ENCODE measurements around the gene ZNF175.

DNA sequence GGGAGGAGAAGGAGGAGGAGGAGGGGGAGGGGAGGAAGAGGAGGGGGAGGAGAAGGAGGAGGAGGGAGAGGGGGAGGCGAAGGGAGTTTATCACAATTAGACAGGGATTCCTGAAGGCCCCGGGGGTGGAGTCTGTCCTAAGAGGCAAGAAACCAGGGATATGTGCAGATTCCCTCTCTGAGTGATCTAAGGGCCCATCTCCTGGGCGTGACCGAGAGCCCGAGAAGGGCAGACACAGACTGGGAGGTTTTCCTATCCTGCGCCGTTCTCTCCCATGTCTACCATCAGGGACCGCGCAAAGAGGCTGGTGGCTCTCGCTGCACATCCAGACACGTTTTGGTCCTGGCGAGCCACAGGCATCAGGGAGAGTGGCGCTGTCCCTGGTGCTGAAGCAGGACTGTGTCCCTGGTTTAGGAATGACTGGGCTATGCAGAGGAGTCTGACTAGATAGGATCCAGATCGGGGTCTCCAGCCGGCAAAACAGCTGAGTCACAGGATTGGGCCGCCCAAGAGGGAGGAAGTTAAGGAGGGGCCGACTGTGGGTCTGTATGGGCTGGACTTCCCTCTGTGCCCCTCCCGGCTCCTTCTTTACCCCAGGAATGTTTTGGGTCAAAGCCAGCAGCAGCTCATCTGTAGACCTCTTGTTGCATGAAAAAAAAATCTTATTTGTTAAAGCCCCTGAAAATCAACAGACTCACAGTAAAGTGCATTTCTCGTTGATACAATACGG, 17.9 kb upstream of the ZNF175 start:
- TF ChIP-seq FOXM1 (IDR thresholded peaks at IDR 0.05; ENCODE audit: borderline replicate concordance) (no peak), ARNT (IDR thresholded peaks at IDR 0.05) (no peak), SUZ12 (IDR thresholded peaks at IDR 0.05) (no peak), FOXA1 (IDR thresholded peaks at IDR 0.05) (no peak), L3MBTL2 (conservative IDR thresholded peaks at IDR 0.05) (no peak), CTBP1 (IDR thresholded peaks at IDR 0.05; ENCODE audit: borderline replicate concordance) (no peak), SP1 (IDR thresholded peaks at IDR 0.05) (no peak), BHLHE40 (IDR thresholded peaks at IDR 0.05; ENCODE audit: borderline replicate concordance) (no peak), TARDBP (IDR thresholded peaks at IDR 0.05) (no peak), NFRKB (IDR thresholded peaks at IDR 0.05) (no peak)
